Progenitor cell of endocrine pancreas (in vitro differentiated cells): ENCODE data around the gene GAMT. TPM values are rescaled to one million over a fixed set of nuclear protein-coding genes. Genes with fewer than 3 reads are reported as not detected.

Experiments used
- DNase-seq: peaks from one replicate; pipeline ENCODE4 v3.0.0; 2021; ENCODE audit warnings: low spot score; ENCODE audit not compliant: unreplicated experiment
- H3K27ac Mint-ChIP-seq: 2 replicates; pipeline ENCODE4 v1.8.0; 2021; ENCODE audit warnings: mild to moderate bottlenecking, moderate library complexity, mixed read lengths
- H3K27me3 Mint-ChIP-seq: 2 replicates; pipeline ENCODE4 v1.8.0; 2021; ENCODE audit warnings: mixed read lengths
- H3K36me3 Mint-ChIP-seq: 2 replicates; pipeline ENCODE4 v1.8.0; 2022; ENCODE audit warnings: mixed read lengths; ENCODE audit not compliant: insufficient read depth
- H3K4me1 Mint-ChIP-seq: 2 replicates; pipeline ENCODE4 v1.8.0; 2021; ENCODE audit warnings: low read depth, mixed read lengths
- H3K4me3 Mint-ChIP-seq: 2 replicates; pipeline ENCODE4 v1.8.0; 2021; ENCODE audit warnings: low read depth, mild to moderate bottlenecking, moderate library complexity, mixed read lengths
- H3K9me3 Mint-ChIP-seq: 2 replicates; pipeline ENCODE4 v1.8.0; 2021; ENCODE audit warnings: low read depth, mixed read lengths
- total RNA-seq: library from RNA; stranded (reverse); gene quantifications from 2 replicates; pipeline ENCODE4 v1.2.1, GENCODE V29; 2021
- TF ChIP-seq, protein P1 (sequence below): fragments of 200-600 bp; sonication (generic); IDR thresholded peaks from one replicate; pipeline ENCODE4 v1.5.0; 2021; ENCODE audit warnings: antibody characterized with exemption, mild to moderate bottlenecking; ENCODE audit not compliant: unreplicated experiment

Gene GAMT
- total RNA-seq, 1 donor from 2014 or later, result 47.0 TPM

GRCh38 chr19:1437609-1438008 is 36.3 kb upstream of the GAMT start:
- peaks cover 5% of the 10 kb centered on the region for H3K4me1 Mint-ChIP-seq
- no peaks in the 10 kb centered on the region for H3K27me3 Mint-ChIP-seq
- H3K27ac Mint-ChIP-seq, result no peak overlapping the region
- H3K36me3 Mint-ChIP-seq, result peaks cover 20% of the 10 kb centered on the region
- H3K4me3 Mint-ChIP-seq, result peak overlapping the region; percentile 97
- no peaks in the 10 kb centered on the region for H3K9me3 Mint-ChIP-seq
- TF ChIP-seq, protein P1, sequence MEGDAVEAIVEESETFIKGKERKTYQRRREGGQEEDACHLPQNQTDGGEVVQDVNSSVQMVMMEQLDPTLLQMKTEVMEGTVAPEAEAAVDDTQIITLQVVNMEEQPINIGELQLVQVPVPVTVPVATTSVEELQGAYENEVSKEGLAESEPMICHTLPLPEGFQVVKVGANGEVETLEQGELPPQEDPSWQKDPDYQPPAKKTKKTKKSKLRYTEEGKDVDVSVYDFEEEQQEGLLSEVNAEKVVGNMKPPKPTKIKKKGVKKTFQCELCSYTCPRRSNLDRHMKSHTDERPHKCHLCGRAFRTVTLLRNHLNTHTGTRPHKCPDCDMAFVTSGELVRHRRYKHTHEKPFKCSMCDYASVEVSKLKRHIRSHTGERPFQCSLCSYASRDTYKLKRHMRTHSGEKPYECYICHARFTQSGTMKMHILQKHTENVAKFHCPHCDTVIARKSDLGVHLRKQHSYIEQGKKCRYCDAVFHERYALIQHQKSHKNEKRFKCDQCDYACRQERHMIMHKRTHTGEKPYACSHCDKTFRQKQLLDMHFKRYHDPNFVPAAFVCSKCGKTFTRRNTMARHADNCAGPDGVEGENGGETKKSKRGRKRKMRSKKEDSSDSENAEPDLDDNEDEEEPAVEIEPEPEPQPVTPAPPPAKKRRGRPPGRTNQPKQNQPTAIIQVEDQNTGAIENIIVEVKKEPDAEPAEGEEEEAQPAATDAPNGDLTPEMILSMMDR, result no peak
- DNase-seq, result no peak

DNA sequence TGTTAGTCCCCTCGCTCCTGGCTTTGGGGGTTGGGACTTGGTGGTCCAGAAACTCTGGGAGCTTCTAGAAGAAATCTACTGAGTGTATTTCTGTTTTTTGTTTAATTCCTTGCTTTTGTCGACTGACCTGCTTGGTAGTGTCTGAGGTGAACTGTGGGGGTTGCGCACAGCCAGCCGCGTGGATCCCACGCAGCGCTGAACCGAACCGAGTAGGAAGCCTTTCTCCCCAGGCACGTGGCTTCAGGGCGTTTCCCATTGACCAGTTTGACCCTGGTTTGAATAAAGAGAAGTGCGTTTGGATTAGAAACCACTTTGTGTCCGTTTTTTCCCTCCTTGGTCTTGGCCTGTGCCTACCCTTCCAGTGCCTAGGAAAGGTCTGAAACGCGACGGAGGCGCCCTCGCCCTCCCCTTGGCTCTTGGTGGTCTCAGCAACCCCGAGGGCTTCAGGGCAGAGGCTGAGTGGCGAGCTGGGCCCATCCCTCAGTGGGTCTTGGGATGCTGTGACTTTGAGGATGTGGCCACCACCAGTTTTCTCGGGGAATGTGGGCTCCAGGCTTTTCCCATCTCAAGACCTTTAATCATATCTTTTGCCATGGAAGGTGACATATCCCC is 34.1 kb upstream of the GAMT start:
- no peak overlapping the region for H3K4me3 Mint-ChIP-seq
- TF ChIP-seq, protein P1, result no peak
- H3K36me3 Mint-ChIP-seq, result peaks cover 10% of the 10 kb centered on the region
- no peaks in the 10 kb centered on the region for H3K9me3 Mint-ChIP-seq
- H3K27ac Mint-ChIP-seq, result no peak overlapping the region
- peaks cover 5% of the 10 kb centered on the region for H3K4me1 Mint-ChIP-seq
- H3K27me3 Mint-ChIP-seq, result no peaks in the 10 kb centered on the region
- no peak for DNase-seq

- Mint-ChIP-seq H3K27me3 (no peaks in the 10 kb centered on the region), H3K4me1 (peaks cover 3% of the 10 kb centered on the region), H3K4me3 (no peak overlapping the region), H3K9me3 (no peaks in the 10 kb centered on the region), H3K36me3 (peaks cover 7% of the 10 kb centered on the region), H3K27ac (no peak overlapping the region)
- TF ChIP-seq, protein P1, result no peak
- no peak for DNase-seq
Measured at GRCh38 chr19:1434577-1435060, 33.3 kb upstream of the GAMT start.

DNA sequence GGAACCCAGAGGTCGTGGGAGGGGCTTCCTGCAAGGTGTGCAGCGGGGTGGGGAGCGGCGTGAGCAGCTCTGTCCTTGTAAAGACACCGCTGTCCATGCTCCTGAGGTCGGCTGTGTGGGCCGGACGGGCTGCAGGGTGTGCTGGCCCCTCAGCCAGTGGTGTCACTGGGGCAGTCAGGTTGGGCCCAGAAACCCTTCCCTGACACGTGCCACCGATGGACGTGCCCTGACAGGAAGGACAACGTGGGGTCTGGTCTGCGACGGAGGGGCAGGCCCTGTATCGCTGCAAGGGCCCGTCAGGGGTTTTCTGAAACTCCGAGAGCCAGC is 32.7 kb upstream of the GAMT start:
- no peaks in the 10 kb centered on the region for H3K9me3 Mint-ChIP-seq
- H3K27me3 Mint-ChIP-seq, result no peaks in the 10 kb centered on the region
- peaks cover 6% of the 10 kb centered on the region for H3K36me3 Mint-ChIP-seq

GRCh38 chr19:1433119-1434039 is 32.0 kb upstream of the GAMT start:
- Mint-ChIP-seq H3K4me3 (no peak overlapping the region), H3K4me1 (no peaks in the 10 kb centered on the region), H3K27ac (no peak overlapping the region), H3K27me3 (no peaks in the 10 kb centered on the region), H3K9me3 (no peaks in the 10 kb centered on the region), H3K36me3 (peaks cover 6% of the 10 kb centered on the region)
- TF ChIP-seq, protein P1, result no peak
- DNase-seq, result no peak

More for the DNA sequence above, 32.7 kb upstream of the GAMT start:
- H3K27ac Mint-ChIP-seq, result no peak overlapping the region
- DNase-seq, result no peak
- TF ChIP-seq, protein P1, result no peak
- H3K4me1 Mint-ChIP-seq, result no peaks in the 10 kb centered on the region
- no peak overlapping the region for H3K4me3 Mint-ChIP-seq
